Activated CD8-positive, alpha-beta memory T cell treated with anti-CD3 and anti-CD28 coated beads for 48 hours (primary cell): ENCODE results near the gene GGTLC3.
"Not testable (repeated sequence)": the region's sequence is repeated elsewhere in the genome, so short reads cannot be mapped to it uniquely, and the experiment has no call there.

ENCODE experiments used
- DNase-seq, 3 experiments: peaks; one replicate each; pipeline ENCODE4 v3.0.0-alpha.2; 2020; ENCODE audit warnings: low read depth in 2 of 3, low spot score in 2 of 3

The GGTLC3 gene

DNA sequence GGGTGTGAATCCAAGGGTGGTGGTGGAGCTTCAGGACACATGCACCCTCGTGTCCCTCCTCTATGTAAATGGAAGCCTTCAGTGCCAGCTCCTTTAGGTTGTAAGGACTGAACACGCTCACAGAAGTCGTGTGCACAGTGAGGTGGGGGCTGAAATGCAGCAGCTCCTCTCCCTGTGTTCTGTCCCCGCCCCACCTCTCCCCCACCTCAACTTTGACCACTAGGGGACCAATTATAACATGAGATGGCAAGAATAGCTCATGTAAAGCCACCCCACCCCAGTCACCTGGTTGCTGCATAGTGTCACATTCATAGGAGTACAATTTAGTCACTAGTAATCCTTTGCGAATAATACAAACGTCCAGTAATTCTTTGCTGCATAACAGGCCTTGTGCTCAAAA lies 4.8 kb upstream of the GGTLC3 start:
- not testable (repeated sequence) for DNase-seq

- DNase-seq = not testable (repeated sequence)
These were observed 4.5 kb downstream of the GGTLC3 start for GRCh38 chr22:18513454-18513853.

GRCh38 chr22:18512378-18512777 lies 5.6 kb downstream of the GGTLC3 start:
- DNase-seq = not testable (repeated sequence)

DNA sequence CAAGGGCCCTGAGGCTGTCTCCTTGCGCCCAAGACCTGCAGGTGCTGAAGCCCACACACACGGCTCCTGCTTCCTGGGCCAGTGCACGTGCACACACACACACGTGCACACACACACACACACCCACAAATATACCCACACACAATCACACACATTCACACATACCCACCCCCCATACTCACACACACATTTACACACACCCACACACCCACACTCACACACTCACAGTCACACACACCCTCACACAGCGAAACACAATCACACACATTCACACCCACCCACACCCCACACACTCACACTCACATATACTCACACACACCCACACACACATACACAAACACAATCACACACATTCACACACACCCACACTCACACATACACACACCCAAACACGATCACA lies 6.6 kb downstream of the GGTLC3 start:
- not testable (repeated sequence) for DNase-seq

GRCh38 chr22:18496227-18496626 lies 21.7 kb downstream of the GGTLC3 start:
- not testable (repeated sequence) for DNase-seq
